Measurements from ENCODE around the gene UST. TPM values are rescaled to one million over a fixed set of nuclear protein-coding genes. Genes with fewer than 3 reads are reported as not detected.

UST gene
- total RNA-seq, 2 donors from 2014 or later, result 1.6 to 3.7 TPM

GRCh38 chr6:149060300-149060984 is 313.6 kb downstream of the UST start:
- peaks cover 37% of the 10 kb centered on the region for H3K4me1 Mint-ChIP-seq (ENCODE audit: low read depth)
- peak overlapping the region; percentile 75 to 86 for H3K4me3 Mint-ChIP-seq
- peak; percentile 93 to 94 for ATAC-seq (replicated peaks in 1 of 2)
- H3K27ac Mint-ChIP-seq, result peak overlapping the region; percentile 86
- no peaks in the 10 kb centered on the region for H3K36me3 Mint-ChIP-seq (ENCODE audit: insufficient read depth in 2 of 2)
- no peaks in the 10 kb centered on the region for H3K27me3 Mint-ChIP-seq (ENCODE audit: low read depth)
- H3K9me3 Mint-ChIP-seq, result no peaks in the 10 kb centered on the region
- DNase-seq, result peak; percentile 58 to 62

GRCh38 chr6:149060985-149061760 is 314.3 kb downstream of the UST start:
- ATAC-seq (replicated peaks in 1 of 2), result no peak
- H3K4me1 Mint-ChIP-seq (ENCODE audit: low read depth), result peaks cover 44% of the 10 kb centered on the region

GRCh38 chr6:149061930-149062329 is 315.1 kb downstream of the UST start:
- H3K36me3 Mint-ChIP-seq (ENCODE audit: insufficient read depth in 2 of 2), result peaks cover 1 to 3% of the 10 kb centered on the region in 2 donors
- H3K4me1 Mint-ChIP-seq (ENCODE audit: low read depth), result peaks cover 52% of the 10 kb centered on the region
- ATAC-seq (replicated peaks in 1 of 2), result no peak
- DNase-seq, result no peak
- no peaks in the 10 kb centered on the region for H3K27me3 Mint-ChIP-seq (ENCODE audit: low read depth)
- H3K9me3 Mint-ChIP-seq, result no peaks in the 10 kb centered on the region
- H3K4me3 Mint-ChIP-seq, result no peak overlapping the region
- H3K27ac Mint-ChIP-seq, result no peak overlapping the region

More at GRCh38 chr6:149060985-149061760, 314.3 kb downstream of the UST start:
- peak overlapping the region; percentile 75 to 86 for H3K4me3 Mint-ChIP-seq
- H3K36me3 Mint-ChIP-seq (ENCODE audit: insufficient read depth in 2 of 2), result peaks cover 0 to 2% of the 10 kb centered on the region in 2 donors
- peak overlapping the region; percentile 86 for H3K27ac Mint-ChIP-seq
- no peak for DNase-seq
- H3K9me3 Mint-ChIP-seq, result no peaks in the 10 kb centered on the region
- H3K27me3 Mint-ChIP-seq (ENCODE audit: low read depth), result no peaks in the 10 kb centered on the region

GRCh38 chr6:149062653-149063348 is 316.0 kb downstream of the UST start:
- ATAC-seq (replicated peaks in 1 of 2) (no peak), DNase-seq (no peak)
- H3K27ac Mint-ChIP-seq, result no peak overlapping the region
- H3K4me1 Mint-ChIP-seq (ENCODE audit: low read depth), result peaks cover 54% of the 10 kb centered on the region
- no peak overlapping the region for H3K4me3 Mint-ChIP-seq
- no peaks in the 10 kb centered on the region for H3K9me3 Mint-ChIP-seq
- peaks cover 1 to 3% of the 10 kb centered on the region in 2 donors for H3K36me3 Mint-ChIP-seq (ENCODE audit: insufficient read depth in 2 of 2)
- no peaks in the 10 kb centered on the region for H3K27me3 Mint-ChIP-seq (ENCODE audit: low read depth)

GRCh38 chr6:149063468-149063867 is 316.6 kb downstream of the UST start:
- no peak for ATAC-seq (replicated peaks in 1 of 2)
- Mint-ChIP-seq H3K36me3 (ENCODE audit: insufficient read depth in 2 of 2) (peaks cover 1 to 3% of the 10 kb centered on the region in 2 donors), H3K4me3 (no peak overlapping the region), H3K27me3 (ENCODE audit: low read depth) (no peaks in the 10 kb centered on the region), H3K9me3 (no peaks in the 10 kb centered on the region), H3K27ac (no peak overlapping the region), H3K4me1 (ENCODE audit: low read depth) (peaks cover 54% of the 10 kb centered on the region)
- no peak for DNase-seq

- peak overlapping the region in 1 of 2 donors; percentile 17 for H3K4me3 Mint-ChIP-seq
- H3K4me1 Mint-ChIP-seq (ENCODE audit: low read depth), result peaks cover 54% of the 10 kb centered on the region
- ATAC-seq (replicated peaks in 1 of 2) (peak in 1 of 2 donors; percentile 43), DNase-seq (no peak)
- peaks cover 1 to 3% of the 10 kb centered on the region in 2 donors for H3K36me3 Mint-ChIP-seq (ENCODE audit: insufficient read depth in 2 of 2)
- peaks cover 0 to 3% of the 10 kb centered on the region in 2 donors for H3K9me3 Mint-ChIP-seq
- no peak overlapping the region for H3K27ac Mint-ChIP-seq
- H3K27me3 Mint-ChIP-seq (ENCODE audit: low read depth), result no peaks in the 10 kb centered on the region
Measured at GRCh38 chr6:149064001-149064659, 317.3 kb downstream of the UST start.

GRCh38 chr6:149064660-149065015 is 317.8 kb downstream of the UST start:
- peaks cover 49% of the 10 kb centered on the region for H3K4me1 Mint-ChIP-seq (ENCODE audit: low read depth)
- no peak overlapping the region for H3K4me3 Mint-ChIP-seq
- no peaks in the 10 kb centered on the region for H3K27me3 Mint-ChIP-seq (ENCODE audit: low read depth)

GRCh38 chr6:149065121-149065520 is 318.3 kb downstream of the UST start:
- no peak overlapping the region for H3K4me3 Mint-ChIP-seq
- DNase-seq, result no peak
- H3K27ac Mint-ChIP-seq, result peak overlapping the region; percentile 72
- ATAC-seq (replicated peaks in 1 of 2), result no peak
- peaks cover 1 to 3% of the 10 kb centered on the region in 2 donors for H3K36me3 Mint-ChIP-seq (ENCODE audit: insufficient read depth in 2 of 2)
- H3K4me1 Mint-ChIP-seq (ENCODE audit: low read depth), result peaks cover 45% of the 10 kb centered on the region
- H3K27me3 Mint-ChIP-seq (ENCODE audit: low read depth), result no peaks in the 10 kb centered on the region
- peaks cover 0 to 3% of the 10 kb centered on the region in 2 donors for H3K9me3 Mint-ChIP-seq

More at GRCh38 chr6:149064660-149065015, 317.8 kb downstream of the UST start:
- no peak overlapping the region for H3K27ac Mint-ChIP-seq
- H3K36me3 Mint-ChIP-seq (ENCODE audit: insufficient read depth in 2 of 2), result peaks cover 1 to 3% of the 10 kb centered on the region in 2 donors
- H3K9me3 Mint-ChIP-seq, result peaks cover 0 to 3% of the 10 kb centered on the region in 2 donors
- ATAC-seq (replicated peaks in 1 of 2) (no peak), DNase-seq (no peak)

GRCh38 chr6:149065658-149066556 is 319.1 kb downstream of the UST start:
- peak overlapping the region; percentile 72 for H3K27ac Mint-ChIP-seq
- ATAC-seq (replicated peaks in 1 of 2) (peak; percentile 81 to 88), DNase-seq (peak in 1 of 2 donors; percentile 44)
- peak overlapping the region; percentile 56 to 65 for H3K4me3 Mint-ChIP-seq
- H3K27me3 Mint-ChIP-seq (ENCODE audit: low read depth), result no peaks in the 10 kb centered on the region
- H3K36me3 Mint-ChIP-seq (ENCODE audit: insufficient read depth in 2 of 2), result peaks cover 1 to 3% of the 10 kb centered on the region in 2 donors
- H3K4me1 Mint-ChIP-seq (ENCODE audit: low read depth), result peaks cover 37% of the 10 kb centered on the region
- H3K9me3 Mint-ChIP-seq, result peaks cover 0 to 3% of the 10 kb centered on the region in 2 donors

- peaks cover 0 to 2% of the 10 kb centered on the region in 2 donors for H3K36me3 Mint-ChIP-seq (ENCODE audit: insufficient read depth in 2 of 2)
- no peaks in the 10 kb centered on the region for H3K27me3 Mint-ChIP-seq (ENCODE audit: low read depth)
Measured at GRCh38 chr6:149071997-149072396, 325.2 kb downstream of the UST start.

GRCh38 chr6:149074832-149075258 is 328.0 kb downstream of the UST start:
- Mint-ChIP-seq H3K4me3 (no peak overlapping the region), H3K27ac (peak overlapping the region; percentile 82), H3K36me3 (ENCODE audit: insufficient read depth in 2 of 2) (peaks cover 3 to 5% of the 10 kb centered on the region in 2 donors), H3K4me1 (ENCODE audit: low read depth) (peaks cover 40% of the 10 kb centered on the region), H3K9me3 (peaks cover 0 to 4% of the 10 kb centered on the region in 2 donors), H3K27me3 (ENCODE audit: low read depth) (no peaks in the 10 kb centered on the region)
- ATAC-seq (replicated peaks in 1 of 2) (no peak), DNase-seq (no peak)

More at GRCh38 chr6:149071997-149072396, 325.2 kb downstream of the UST start:
- H3K27ac Mint-ChIP-seq, result no peak overlapping the region
- H3K9me3 Mint-ChIP-seq, result peaks cover 0 to 4% of the 10 kb centered on the region in 2 donors
- DNase-seq (no peak), ATAC-seq (replicated peaks in 1 of 2) (no peak)
- H3K4me1 Mint-ChIP-seq (ENCODE audit: low read depth), result peaks cover 19% of the 10 kb centered on the region
- H3K4me3 Mint-ChIP-seq, result no peak overlapping the region
